ENCODE results near the gene ODF2L.

ODF2L gene, protein sequence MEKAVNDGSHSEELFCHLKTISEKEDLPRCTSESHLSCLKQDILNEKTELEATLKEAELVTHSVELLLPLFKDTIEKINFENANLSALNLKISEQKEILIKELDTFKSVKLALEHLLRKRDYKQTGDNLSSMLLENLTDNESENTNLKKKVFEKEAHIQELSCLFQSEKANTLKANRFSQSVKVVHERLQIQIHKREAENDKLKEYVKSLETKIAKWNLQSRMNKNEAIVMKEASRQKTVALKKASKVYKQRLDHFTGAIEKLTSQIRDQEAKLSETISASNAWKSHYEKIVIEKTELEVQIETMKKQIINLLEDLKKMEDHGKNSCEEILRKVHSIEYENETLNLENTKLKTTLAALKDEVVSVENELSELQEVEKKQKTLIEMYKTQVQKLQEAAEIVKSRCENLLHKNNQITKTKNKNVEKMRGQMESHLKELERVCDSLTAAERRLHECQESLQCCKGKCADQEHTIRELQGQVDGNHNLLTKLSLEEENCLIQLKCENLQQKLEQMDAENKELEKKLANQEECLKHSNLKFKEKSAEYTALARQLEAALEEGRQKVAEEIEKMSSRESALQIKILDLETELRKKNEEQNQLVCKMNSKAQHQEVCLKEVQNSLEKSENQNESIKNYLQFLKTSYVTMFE

DNA sequence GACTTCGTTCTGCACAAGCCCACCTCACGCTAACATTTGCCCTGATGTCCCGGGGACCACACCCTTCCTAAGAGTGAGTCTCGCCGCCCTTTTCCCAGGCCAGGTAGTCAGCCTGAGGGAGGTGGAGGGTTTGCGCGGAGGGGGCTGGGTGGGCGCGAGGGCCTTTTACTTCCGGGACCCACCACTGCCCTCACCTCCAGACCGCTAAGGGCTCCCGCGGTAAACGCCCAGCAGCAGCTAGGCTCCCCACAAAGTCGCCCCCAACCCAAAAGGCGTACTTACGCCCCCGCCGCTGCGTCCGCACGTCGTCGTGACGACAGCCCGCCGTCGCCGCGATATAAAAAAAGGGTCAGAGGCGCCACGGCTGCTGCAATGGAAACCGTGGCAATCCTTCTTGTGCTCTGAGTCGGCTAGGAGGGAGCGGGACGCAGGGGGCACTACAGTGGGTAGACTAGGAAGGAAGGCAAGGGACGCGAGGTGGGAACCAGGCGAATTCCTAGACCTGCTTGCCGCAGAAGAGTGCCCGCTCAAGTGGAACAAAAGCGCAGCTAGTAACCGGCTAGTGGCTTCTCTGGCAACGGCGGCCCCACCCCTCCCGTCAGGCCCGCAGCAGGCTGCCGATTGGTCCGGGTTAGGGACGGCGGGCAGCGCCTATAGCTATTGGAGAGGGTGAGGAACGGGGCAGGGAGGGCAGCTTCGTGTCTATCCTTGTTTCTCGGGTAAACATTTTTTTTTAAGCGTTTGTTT is at the start of gene ODF2L:
Gene ODF2L (minus strand): TSS at position 573 of the 747 bp plus-strand sequence. CDS start 9,296 bp downstream, outside the sequence.
- peak; percentile 57 for DNase-seq (ENCODE audit: low read depth)

DNA sequence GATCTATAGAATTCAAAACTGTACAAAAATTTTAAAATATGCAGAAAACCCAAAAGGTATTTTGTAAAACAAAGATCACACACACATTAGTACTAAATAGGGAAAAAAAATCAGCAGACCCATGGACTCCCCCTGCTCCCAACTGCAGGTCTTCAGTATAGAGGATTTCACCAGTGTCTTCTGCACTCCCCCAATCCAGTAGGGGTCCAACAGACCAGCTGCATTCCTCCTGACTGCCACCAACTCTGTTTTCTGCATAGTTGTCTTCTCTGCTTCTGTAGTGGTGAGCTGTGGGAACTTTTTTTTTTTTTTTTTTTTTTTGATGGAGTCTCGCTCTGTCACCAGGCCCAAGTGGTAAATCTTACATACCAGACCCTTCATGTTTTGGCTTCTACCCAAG is 49.8 kb upstream of the ODF2L start:
- no peak for DNase-seq (ENCODE audit: low read depth)

DNA sequence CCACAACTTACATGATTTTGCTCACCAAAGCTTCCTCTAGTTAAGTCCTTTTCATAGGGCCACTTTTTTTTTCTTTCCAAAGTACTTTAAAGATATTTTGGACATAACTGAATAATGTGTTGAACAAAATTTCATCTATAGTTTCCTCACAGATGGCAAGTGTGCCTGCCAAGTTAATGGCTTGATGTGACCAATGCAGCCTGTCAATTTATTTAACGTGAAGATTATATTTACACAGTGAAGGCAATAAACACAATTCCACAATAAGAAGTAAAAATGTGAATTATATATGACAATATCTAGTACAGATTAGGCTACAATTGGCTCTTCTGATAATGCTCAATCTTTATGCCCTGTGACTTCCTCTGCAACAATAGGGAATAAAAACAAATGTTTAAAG is 45.9 kb upstream of the ODF2L start:
- no peak for DNase-seq (ENCODE audit: low read depth)

DNA sequence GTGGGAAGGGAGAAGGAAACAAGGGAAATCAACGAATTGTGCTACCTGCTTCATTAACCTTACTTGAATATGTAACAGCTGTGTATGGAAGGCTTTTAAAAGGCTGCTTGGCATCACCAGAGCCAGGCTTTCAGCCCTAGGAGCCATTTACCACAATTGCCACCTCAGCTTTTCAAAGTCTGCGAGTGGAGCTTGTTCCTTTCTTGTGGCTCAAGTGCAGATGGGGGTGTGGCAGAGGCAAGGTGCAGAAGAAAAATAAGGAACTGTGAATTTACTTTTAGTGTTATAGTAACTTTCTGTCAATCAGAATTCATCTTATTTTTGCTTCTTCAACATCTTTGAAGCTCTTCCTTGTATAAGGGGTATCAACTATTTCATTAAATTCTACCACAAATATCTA is 45.5 kb upstream of the ODF2L start:
- DNase-seq (ENCODE audit: low read depth), result no peak

DNA sequence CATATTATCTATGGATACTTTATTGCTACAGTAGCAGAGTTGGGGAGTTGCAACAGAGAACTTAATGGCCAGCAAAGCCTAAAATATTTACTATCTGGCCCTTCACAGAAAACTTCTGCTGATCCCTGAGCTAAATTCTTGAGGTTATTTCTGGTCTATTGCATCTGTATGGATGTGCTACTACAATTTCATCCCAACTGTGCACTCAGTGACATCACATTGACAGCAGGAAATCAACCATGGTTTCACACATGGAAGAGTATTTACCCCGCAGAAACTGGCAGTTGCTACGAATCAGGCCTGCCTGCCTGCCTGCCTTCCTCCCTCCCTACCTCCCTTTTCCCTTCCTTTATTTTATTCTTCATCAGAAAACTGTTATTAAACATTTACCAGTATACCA is 39.9 kb upstream of the ODF2L start:
- DNase-seq (ENCODE audit: low read depth), result no peak

DNA sequence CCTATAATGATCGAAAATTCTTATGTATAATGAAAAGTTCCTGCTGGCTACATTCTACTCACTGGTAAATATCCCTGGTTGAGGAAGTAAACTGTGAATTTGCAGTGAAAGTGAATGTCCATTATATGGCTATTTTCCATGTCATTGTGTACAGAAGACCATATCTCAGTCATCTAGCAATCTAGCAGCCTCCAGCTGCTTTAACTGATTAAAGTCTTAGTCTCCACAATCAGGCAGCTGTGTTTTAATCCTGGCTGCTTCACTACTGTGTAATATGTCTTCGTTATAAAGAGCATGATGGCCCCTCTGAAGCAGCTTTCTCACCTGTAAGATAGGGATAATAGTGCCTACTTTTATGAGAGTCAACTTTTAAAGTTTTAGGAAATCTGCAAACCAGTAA is 39.2 kb upstream of the ODF2L start:
- no peak for DNase-seq (ENCODE audit: low read depth)

DNA sequence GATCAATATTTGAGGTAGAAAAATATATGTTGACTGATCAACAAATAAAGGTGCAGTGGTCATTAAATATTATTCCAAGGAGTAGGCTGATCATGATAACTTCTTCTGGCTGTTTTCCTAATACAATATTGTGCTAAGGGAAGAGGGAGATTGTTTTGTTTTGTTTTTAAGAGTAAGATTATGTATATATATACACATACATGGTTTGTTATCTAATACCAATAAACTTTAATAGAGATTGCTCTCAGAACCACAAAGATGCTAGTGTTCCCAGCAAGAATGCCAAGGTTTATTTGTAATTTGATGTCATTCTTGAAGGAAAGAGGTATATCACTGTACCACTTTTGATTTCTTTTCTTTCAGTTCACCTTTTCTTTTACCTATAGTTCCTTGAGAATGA is 37.9 kb upstream of the ODF2L start:
- no peak for DNase-seq (ENCODE audit: low read depth)

DNA sequence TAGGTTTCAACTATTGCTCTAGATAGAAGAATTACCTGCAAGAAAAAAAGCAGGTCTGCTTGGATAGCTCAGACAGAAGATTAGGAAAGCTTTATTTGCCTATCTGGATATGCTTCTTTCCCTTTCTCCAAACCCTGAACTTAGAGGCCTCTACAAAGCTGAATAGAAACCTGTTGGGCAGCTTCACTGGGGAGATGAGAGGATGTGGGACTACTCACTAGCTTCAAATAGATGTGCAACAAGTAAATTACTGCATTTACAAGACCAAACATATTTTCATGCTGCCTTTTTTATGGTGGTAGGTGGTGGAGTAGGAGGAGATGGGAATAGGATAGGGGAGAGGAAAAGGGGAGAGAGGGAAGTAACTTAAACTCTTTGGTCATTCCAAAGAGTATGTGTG is 34.3 kb upstream of the ODF2L start:
- no peak for DNase-seq (ENCODE audit: low read depth)

DNA sequence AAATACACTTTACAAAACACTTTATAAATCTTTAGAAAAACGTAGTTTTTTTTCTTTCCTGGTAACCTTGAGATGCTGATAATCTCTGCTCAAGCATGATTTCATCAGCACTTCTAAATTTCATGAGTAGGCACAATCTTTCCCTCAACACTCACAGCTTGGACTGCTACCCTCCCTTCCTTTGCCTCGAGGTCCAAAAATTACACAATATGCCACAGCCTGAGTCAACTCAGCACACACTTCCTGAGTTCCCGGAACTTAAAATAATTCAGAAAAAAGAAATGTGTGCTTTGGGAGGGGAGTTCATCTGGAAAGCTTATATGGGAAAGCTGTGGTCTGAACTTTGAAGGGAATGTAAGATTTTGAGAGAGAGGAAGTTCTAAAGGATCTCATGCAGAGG is 33.7 kb upstream of the ODF2L start:
- peak; percentile 91 for DNase-seq (ENCODE audit: low read depth)

DNA sequence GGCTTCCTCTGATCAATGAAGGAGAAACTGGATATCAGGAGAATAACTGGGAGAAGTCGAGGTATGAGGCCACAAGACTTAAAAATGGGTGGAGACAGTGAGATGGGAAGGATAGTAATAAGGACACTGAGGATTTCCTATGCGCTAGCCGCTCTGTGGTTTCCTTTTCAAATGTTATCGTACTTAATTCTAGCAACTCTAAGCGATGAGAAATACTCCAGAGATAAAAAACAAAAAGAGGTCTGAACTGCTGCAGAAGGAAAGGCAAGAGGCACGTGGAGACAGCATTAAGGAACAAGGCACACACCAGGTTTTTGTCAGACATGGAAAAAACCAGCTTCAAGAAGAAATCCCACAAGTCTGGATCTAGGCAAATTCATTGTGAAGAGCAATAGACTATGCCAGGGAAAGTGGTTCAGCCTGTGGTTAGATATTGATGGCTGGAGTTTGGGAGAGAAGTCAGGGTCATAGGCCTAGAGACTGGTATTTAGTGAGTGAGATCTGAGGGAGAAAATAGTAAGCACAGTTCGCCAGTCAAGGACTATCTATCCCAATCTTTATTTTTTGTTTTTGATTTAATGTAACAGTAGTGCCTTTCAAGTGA is 33.1 kb upstream of the ODF2L start:
- no peak for DNase-seq (ENCODE audit: low read depth)

DNA sequence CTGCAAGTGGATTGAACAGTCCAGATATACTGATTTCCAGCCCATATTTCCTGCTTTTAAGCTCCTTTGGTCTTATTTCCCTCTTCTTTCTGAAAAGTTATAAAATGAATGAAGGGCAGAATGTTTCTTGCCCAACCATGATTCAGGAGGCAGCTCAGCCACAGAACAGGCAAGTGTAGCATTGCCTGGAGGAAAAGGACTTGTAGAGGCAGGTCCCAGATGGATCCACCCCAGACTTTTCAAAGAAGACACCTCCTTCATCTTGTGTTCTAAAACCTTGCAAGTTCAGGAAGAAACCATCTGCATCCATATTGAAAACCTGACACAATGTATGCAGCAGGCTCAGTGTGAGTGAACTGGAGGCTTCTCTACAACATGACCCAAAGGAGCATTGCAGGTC is 27.8 kb upstream of the ODF2L start, which contains the start of gene CLCA2:
Gene CLCA2 (plus strand): TSS at position 299 of the 400 bp plus-strand sequence. CDS start 77 bp downstream, at position 376.
- DNase-seq (ENCODE audit: low read depth), result no peak

DNA sequence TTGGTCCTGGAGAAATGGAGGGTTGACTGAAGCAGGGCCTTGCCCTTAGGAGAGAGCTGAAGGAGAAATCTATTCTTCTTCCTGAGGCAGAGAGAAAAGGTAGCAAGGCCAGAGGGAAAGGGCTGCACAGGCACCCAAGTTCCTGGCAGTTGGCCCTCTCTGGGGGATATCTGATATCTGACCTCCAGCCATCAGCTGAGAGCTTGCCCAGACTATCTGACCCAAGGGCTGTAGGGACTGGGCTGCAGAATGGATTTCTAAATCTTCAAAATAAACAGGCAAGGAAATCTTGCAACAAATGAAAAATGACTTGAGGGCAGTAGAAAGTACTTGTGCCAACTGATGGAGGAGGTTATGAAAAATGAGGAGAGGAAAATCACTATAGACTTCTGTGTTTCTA is 27.4 kb upstream of the ODF2L start:
- DNase-seq (ENCODE audit: low read depth), result no peak

DNA sequence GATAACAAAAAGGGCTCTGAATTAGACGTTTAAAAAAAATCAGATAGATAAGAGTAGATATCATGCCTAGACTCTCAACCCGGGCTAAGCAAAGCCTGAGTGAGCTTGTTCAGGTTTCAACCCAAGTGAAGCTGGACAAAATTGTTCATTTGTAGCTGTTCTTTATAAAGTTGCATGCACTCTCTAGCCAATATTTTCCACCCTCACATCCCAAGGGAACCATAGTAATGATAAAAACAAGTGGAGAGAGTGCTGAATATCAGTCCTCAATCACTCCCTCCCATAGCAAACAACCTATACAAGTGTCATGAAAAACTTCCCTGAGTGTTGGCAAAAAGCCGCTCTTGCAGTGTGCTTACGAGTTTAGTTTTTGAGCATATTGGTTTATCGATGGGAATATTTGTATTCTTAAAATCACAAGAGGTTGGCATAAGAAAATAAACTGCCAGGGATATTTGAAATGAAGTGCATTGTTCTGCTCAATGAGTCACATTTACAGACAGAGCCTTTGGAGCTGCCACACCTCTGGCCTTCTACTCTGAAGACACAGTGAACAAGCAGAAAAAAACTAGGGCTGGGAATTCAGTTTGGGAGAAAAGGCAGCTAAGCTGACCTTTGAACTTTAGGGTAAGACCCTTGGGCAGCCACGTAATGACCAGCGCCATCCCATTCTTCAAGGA is 25.6 kb upstream of the ODF2L start:
- DNase-seq (ENCODE audit: low read depth), result no peak

DNA sequence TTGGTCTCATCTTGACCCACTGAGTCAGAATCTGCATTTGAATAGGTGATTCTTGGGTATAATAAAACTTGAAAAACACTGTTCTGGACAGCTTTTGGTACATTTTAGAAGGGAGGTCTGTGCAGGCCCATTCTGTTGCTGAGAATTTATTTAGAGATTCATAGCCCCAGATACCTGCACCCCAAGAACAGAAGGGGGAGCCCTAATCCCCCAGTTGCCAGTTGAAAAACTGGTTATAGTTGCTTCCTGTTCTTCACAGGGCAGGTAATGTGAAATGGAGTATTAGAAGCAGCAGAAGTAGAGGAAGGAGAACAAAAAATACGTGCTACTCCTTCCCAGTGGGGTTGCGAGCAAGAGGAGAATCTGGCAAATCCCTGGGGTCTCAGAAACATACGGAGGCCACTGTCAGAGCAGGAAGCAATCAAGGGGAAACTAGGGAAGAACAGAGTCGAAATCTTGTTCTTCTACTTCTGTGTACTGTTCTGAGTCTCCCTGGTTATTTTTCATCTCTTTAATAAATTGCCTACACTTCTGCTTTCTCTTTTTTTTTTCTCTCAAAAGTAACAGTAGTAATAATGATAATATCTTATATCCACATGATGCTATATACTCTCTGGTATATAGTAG is 23.3 kb upstream of the ODF2L start:
- no peak for DNase-seq (ENCODE audit: low read depth)

DNA sequence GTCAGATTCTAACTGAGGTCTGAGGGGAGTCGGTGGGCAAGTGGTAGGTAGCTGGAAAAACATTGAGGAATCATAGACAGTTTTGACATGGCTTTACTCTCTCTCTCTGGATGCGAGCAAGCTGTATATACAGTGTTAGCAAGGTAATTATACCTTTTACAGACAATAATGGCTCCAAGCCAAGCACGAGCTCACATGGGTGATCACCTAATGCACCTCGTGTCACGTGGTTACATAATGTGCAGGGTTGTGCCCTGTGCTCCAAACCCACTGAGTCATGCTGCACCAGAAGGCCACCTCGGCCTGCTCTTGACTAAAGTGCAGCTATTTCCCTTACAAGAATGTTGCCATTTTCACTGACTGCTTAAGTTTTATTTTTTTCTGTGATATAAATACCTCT is 20.2 kb upstream of the ODF2L start:
- DNase-seq (ENCODE audit: low read depth), result no peak

DNA sequence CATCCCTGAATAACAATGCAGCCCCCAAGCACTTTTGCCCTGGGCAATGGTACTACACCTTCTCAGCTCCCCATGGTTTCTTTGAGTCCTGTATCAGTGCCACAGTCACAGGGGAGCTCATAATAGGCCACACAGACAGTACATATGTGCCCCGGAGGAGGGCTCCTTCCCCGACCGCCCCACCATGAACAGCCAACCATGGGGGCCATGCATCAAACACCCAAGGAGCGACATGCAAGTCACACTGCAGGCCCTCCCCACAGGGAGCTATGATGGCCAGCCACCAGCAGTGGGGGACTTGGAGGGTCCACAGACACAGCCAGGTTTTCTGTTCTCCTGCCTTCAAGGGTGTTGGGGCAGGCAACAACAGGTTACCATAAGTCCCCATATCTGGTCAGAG is 14.8 kb upstream of the ODF2L start:
- no peak for DNase-seq (ENCODE audit: low read depth)

DNA sequence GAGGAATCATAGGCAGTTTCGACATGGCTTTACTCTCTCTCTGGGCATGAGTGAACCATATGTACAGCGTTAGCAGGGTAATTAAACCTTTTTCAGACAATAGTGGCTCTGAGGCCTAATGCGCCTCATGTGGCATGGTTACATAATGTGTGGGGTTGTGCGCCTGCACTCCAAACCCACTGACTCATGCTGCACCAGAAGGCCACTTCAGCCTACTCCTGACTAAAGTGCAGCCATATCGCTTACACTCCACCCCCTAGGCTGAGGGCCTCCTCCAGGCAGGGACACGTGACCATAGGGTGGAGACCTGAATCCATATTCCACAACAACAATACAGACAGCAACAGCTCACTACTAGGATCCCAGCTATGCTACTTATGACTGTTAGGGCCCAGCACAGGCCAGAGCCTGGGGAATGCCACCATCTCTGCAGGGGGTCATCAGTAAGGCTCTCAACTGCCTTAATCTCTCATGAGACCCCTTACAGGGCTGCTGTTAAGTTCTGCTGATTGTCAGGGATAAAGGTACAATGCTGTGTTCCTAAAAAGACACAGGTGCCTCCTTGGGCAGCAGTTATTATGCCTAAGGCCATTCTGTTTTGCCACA is 13.4 kb upstream of the ODF2L start:
- no peak for DNase-seq (ENCODE audit: low read depth)

DNA sequence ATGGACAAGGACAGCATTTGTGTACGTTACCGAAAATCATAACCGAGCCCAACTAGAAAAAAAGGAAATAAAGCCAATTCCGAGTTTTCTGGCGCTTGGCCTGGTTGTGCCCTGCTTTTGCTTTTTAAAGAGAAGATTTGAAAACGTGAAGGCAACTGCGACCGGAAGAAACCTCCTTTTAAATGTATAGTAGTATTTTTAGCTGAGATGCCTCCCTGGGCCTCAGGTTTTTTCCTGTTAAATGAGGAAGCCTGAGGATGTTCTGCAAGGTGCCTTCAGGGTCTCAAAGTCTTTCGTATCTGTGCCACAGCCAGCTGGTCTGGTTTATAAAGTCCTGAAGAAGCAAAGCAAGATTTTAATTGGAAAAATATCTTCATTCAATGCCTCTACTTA is 371 bp upstream of the ODF2L start:
- no peak for DNase-seq (ENCODE audit: low read depth)

DNA sequence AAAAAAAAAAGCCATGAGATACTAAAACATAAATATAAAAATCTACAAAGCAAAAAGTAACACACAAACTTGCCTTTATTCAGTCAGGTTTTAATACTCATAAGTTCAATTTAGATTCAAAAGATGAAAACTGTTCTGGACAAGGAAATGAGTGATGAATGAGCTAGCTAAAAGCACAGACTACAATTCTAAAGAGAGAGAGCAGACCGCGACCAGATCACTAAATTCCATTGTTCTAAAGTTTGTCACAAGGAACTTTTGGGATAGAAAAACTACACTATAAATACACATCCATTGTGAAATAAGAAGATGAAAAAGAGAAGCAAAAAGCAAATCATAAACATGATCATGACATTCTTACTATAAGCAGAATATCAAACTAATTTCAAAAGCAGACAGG is 1.7 kb downstream of the ODF2L start:
- DNase-seq (ENCODE audit: low read depth), result no peak

DNA sequence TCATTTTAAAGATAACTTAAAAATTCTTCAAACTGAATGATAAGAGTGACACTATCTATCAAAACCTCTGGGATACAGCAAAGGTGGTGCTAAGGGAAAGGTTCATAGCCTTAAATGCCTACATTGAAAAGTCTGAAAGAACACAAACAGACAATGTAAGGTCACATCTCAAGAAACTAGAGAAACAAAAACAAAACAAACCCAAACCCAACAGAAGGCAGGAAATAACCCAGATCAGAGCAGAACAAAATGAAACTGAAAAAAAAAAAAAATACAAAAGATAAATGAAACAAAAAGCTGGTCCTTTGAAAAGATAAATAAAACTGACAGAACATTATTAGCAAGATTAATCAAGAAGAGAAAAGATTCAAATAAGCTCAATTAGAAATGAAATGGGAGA is 6.8 kb downstream of the ODF2L start:
- no peak for DNase-seq (ENCODE audit: low read depth)

DNA sequence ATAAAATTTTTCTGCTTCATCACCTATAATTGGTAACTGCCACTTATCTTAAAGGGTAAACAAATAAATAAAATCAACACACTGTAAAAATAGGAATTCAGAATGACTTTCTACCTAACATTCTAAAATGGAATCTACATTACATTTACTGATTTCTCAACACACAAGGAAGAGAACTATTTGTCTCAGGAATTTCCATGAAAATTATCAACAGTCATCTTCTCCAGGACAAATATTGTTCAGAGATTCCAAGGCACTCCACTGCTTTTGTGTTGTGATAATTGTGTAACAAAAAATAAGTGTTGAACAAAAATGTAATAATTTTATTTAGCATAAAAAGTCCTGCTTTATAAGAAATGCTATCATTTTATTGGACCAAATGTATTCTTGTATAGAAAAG is 7.3 kb downstream of the ODF2L start:
- no peak for DNase-seq (ENCODE audit: low read depth)

Data from GM04504 (cell line).